GM19438 (cell line): ENCODE data around the gene MAP2K4.

ENCODE experiments used
- ATAC-seq: cut with Tn5 transposase; IDR thresholded peaks from one replicate; pipeline ENCODE4 v1.9.1; 2021; ENCODE audit warnings: low read depth; ENCODE audit not compliant: unreplicated experiment

The MAP2K4 gene

GRCh38 chr17:12085076-12085949 lies 64.6 kb downstream of the MAP2K4 start:
- ATAC-seq = no peak

- no peak for ATAC-seq
Observed at GRCh38 chr17:12088035-12088434, 67.4 kb downstream of the MAP2K4 start.

- ATAC-seq = no peak
Observed at GRCh38 chr17:12089809-12090384, 69.2 kb downstream of the MAP2K4 start.

GRCh38 chr17:12094336-12094735 lies 73.7 kb downstream of the MAP2K4 start:
- ATAC-seq = no peak

- ATAC-seq = no peak
Observed at GRCh38 chr17:12095522-12095921, 74.8 kb downstream of the MAP2K4 start.

GRCh38 chr17:12097326-12097725 lies 76.6 kb downstream of the MAP2K4 start:
- no peak for ATAC-seq

GRCh38 chr17:12098568-12098967 lies 77.9 kb downstream of the MAP2K4 start:
- peak; percentile 77 for ATAC-seq

GRCh38 chr17:12099412-12099811 lies 78.7 kb downstream of the MAP2K4 start:
- ATAC-seq = no peak

GRCh38 chr17:12104831-12105230 lies 84.2 kb downstream of the MAP2K4 start:
- no peak for ATAC-seq

- no peak for ATAC-seq
Observed at GRCh38 chr17:12107905-12108304, 87.2 kb downstream of the MAP2K4 start.

- ATAC-seq = no peak
Observed at GRCh38 chr17:12110906-12111305, 90.2 kb downstream of the MAP2K4 start.

GRCh38 chr17:12113156-12113555 lies 92.5 kb downstream of the MAP2K4 start:
- ATAC-seq = no peak

- ATAC-seq = no peak
Observed at GRCh38 chr17:12114686-12115418, 94.2 kb downstream of the MAP2K4 start.

GRCh38 chr17:12116143-12116542 lies 95.5 kb downstream of the MAP2K4 start:
- no peak for ATAC-seq

GRCh38 chr17:12118617-12119016 lies 97.9 kb downstream of the MAP2K4 start:
- ATAC-seq = no peak

GRCh38 chr17:12122075-12122474 lies 101.4 kb downstream of the MAP2K4 start:
- ATAC-seq = no peak

- ATAC-seq = no peak
Observed at GRCh38 chr17:12127177-12127576, 106.5 kb downstream of the MAP2K4 start.

GRCh38 chr17:12127667-12128066 lies 107.0 kb downstream of the MAP2K4 start:
- ATAC-seq = no peak

- no peak for ATAC-seq
Observed at GRCh38 chr17:12128946-12129345, 108.3 kb downstream of the MAP2K4 start.

- no peak for ATAC-seq
Observed at GRCh38 chr17:12133183-12133582, 112.5 kb downstream of the MAP2K4 start.

- no peak for ATAC-seq
Observed at GRCh38 chr17:12134101-12134500, 113.4 kb downstream of the MAP2K4 start.
